Mesendoderm (in vitro differentiated cells): ENCODE results near the gene TM9SF4.
A peak's percentile ranks its signal among the peaks of the same experiment; 100 is the strongest.

ENCODE experiments used
- DNase-seq: peaks from one replicate; pipeline ENCODE4 v3.0.0; 2013
- H2AK5ac ChIP-seq: 2 replicates; pipeline ENCODE4 v1.6.1; 2013; ENCODE audit warnings: low read length, inconsistent platforms
- H2BK120ac ChIP-seq: 2 replicates; pipeline ENCODE4 v1.6.1; 2013; ENCODE audit warnings: low read depth, mild to moderate bottlenecking, low read length, moderate library complexity, mixed read lengths
- H2BK15ac ChIP-seq: replicated peaks from 2 replicates; pipeline ENCODE4 v1.6.1; 2013; ENCODE audit warnings: low read depth, mild to moderate bottlenecking, moderate library complexity
- H2BK5ac ChIP-seq: 2 replicates; pipeline ENCODE4 v1.6.1; 2013; ENCODE audit warnings: low read length, inconsistent platforms
- H3K18ac ChIP-seq: 2 replicates; pipeline ENCODE4 v1.6.1; 2013; ENCODE audit warnings: mild to moderate bottlenecking, low read length, mixed read lengths
- H3K23ac ChIP-seq: one replicate; pipeline ENCODE4 v1.6.1; 2013; ENCODE audit warnings: low read length
- H3K27ac ChIP-seq: 2 replicates; pipeline ENCODE4 v1.5.1; 2013; ENCODE audit warnings: low read depth, mild to moderate bottlenecking, inconsistent platforms, low read length, moderate library complexity
- H3K27me3 ChIP-seq: 2 replicates; pipeline ENCODE4 v1.6.1; 2013; ENCODE audit warnings: low read length, control low read depth, mild to moderate bottlenecking, inconsistent platforms; ENCODE audit not compliant: insufficient read depth, poor library complexity
- H3K36me3 ChIP-seq: 2 replicates; pipeline ENCODE4 v1.6.1; 2013; ENCODE audit warnings: low read length, inconsistent platforms; ENCODE audit not compliant: control insufficient read depth, insufficient read depth
- H3K4ac ChIP-seq: one replicate; pipeline ENCODE4 v1.6.1; 2013; ENCODE audit warnings: low read depth, mild to moderate bottlenecking, low read length, moderate library complexity
- H3K4me1 ChIP-seq: 2 replicates; pipeline ENCODE4 v1.6.1; 2013; ENCODE audit warnings: low read depth, low read length, inconsistent platforms; ENCODE audit not compliant: control insufficient read depth
- H3K4me2 ChIP-seq: 2 replicates; pipeline ENCODE4 v1.6.1; 2013; ENCODE audit warnings: low read length
- H3K4me3 ChIP-seq: 2 replicates; pipeline ENCODE4 v1.5.1; 2013; ENCODE audit warnings: mild to moderate bottlenecking, low read length
- H3K56ac ChIP-seq: one replicate; pipeline ENCODE4 v1.6.1; 2013; ENCODE audit warnings: low read length
- H3K79me1 ChIP-seq: 2 replicates; pipeline ENCODE4 v1.6.1; 2013; ENCODE audit warnings: low read length, inconsistent platforms
- H3K79me2 ChIP-seq: 2 replicates; pipeline ENCODE4 v1.6.1; 2013; ENCODE audit warnings: mild to moderate bottlenecking, low read length; ENCODE audit not compliant: control insufficient read depth, insufficient read depth
- H3K9ac ChIP-seq: 2 replicates; pipeline ENCODE4 v1.6.1; 2013; ENCODE audit warnings: low read length, inconsistent platforms
- H4K5ac ChIP-seq: one replicate; pipeline ENCODE4 v1.6.1; 2013; ENCODE audit warnings: low read length
- H4K8ac ChIP-seq: one replicate; pipeline ENCODE4 v1.6.1; 2013; ENCODE audit warnings: low read depth, mild to moderate bottlenecking, control low read depth, low read length, moderate library complexity
- WGBS: extraction: QIAGEN DNeasy Blood & Tissue Kit; methylation state at CpG from one replicate; pipeline ENCODE4 v1.1.7; 2013; ENCODE audit warnings: low lambda C conversion rate, missing lambda C conversion rate; ENCODE audit not compliant: insufficient coverage; ENCODE audit errors: extremely low coverage; 5-methylcytosine and 5-hydroxymethylcytosine counted together

Gene TM9SF4

GRCh38 chr20:32201296-32201976 lies 91.9 kb downstream of the TM9SF4 start:
- peaks cover 10% of the 10 kb centered on the region for H3K36me3 ChIP-seq
- H3K79me2 ChIP-seq, result peaks cover 46% of the 10 kb centered on the region
- H2BK120ac ChIP-seq, result no peak overlapping the region
- H3K27ac ChIP-seq, result no peak overlapping the region
- WGBS, result no CpG with 5 or more reads among the region's 4 CpGs
- H2BK15ac ChIP-seq, result no peak overlapping the region
- no peak overlapping the region for H3K18ac ChIP-seq
- no peak overlapping the region for H3K9ac ChIP-seq
- no peak overlapping the region for H2AK5ac ChIP-seq
- H3K4me3 ChIP-seq, result no peak overlapping the region
- H3K4me1 ChIP-seq, result peaks cover 4% of the 10 kb centered on the region
- no peaks in the 10 kb centered on the region for H3K27me3 ChIP-seq
- DNase-seq, result no peak
- no peak overlapping the region for H2BK5ac ChIP-seq
- no peak overlapping the region for H3K23ac ChIP-seq
- H4K8ac ChIP-seq, result no peak overlapping the region
- H3K4me2 ChIP-seq, result no peak overlapping the region
- no peak overlapping the region for H4K5ac ChIP-seq
- peaks cover 30% of the 10 kb centered on the region for H3K79me1 ChIP-seq
- no peak overlapping the region for H3K56ac ChIP-seq
- H3K4ac ChIP-seq, result no peak overlapping the region

GRCh38 chr20:32201977-32202363 lies 92.5 kb downstream of the TM9SF4 start:
- Histone ChIP-seq H3K56ac (no peak overlapping the region), H3K18ac (no peak overlapping the region), H3K36me3 (peaks cover 8% of the 10 kb centered on the region), H4K5ac (no peak overlapping the region), H3K23ac (no peak overlapping the region), H2AK5ac (no peak overlapping the region), H3K9ac (no peak overlapping the region), H2BK5ac (no peak overlapping the region), H3K79me2 (peaks cover 51% of the 10 kb centered on the region), H3K4ac (no peak overlapping the region), H2BK120ac (no peak overlapping the region), H2BK15ac (no peak overlapping the region), H3K27ac (no peak overlapping the region), H3K4me1 (peaks cover 7% of the 10 kb centered on the region), H3K4me3 (no peak overlapping the region), H3K4me2 (no peak overlapping the region), H3K27me3 (no peaks in the 10 kb centered on the region), H3K79me1 (peaks cover 33% of the 10 kb centered on the region), H4K8ac (no peak overlapping the region)
- DNase-seq, result no peak
- WGBS, result no CpG with 5 or more reads among the region's 8 CpGs

GRCh38 chr20:32203356-32204204 lies 94.1 kb downstream of the TM9SF4 start:
- Histone ChIP-seq H3K79me2 (peaks cover 62% of the 10 kb centered on the region), H3K4me1 (peaks cover 7% of the 10 kb centered on the region), H2BK15ac (no peak overlapping the region), H3K23ac (no peak overlapping the region), H3K4me2 (no peak overlapping the region), H3K18ac (no peak overlapping the region), H2BK5ac (no peak overlapping the region), H2AK5ac (no peak overlapping the region), H3K36me3 (peaks cover 7% of the 10 kb centered on the region), H3K27ac (no peak overlapping the region), H4K5ac (no peak overlapping the region), H4K8ac (no peak overlapping the region), H3K9ac (peak overlapping the region; percentile 7), H3K56ac (no peak overlapping the region), H3K79me1 (peaks cover 40% of the 10 kb centered on the region), H3K4me3 (no peak overlapping the region), H3K27me3 (no peaks in the 10 kb centered on the region), H2BK120ac (no peak overlapping the region), H3K4ac (no peak overlapping the region)
- DNase-seq, result no peak
- no CpG with 5 or more reads among the region's 11 CpGs for whole genome bisulfite sequencing

GRCh38 chr20:32204205-32205109 lies 94.9 kb downstream of the TM9SF4 start:
- H3K79me2 ChIP-seq, result peaks cover 62% of the 10 kb centered on the region
- no peak overlapping the region for H3K27ac ChIP-seq
- H2BK5ac ChIP-seq, result no peak overlapping the region
- no peak overlapping the region for H3K4me3 ChIP-seq
- H3K56ac ChIP-seq, result peak overlapping the region; percentile 11
- no peak overlapping the region for H2BK120ac ChIP-seq
- peaks cover 3% of the 10 kb centered on the region for H3K36me3 ChIP-seq
- H3K79me1 ChIP-seq, result peaks cover 36% of the 10 kb centered on the region
- peak overlapping the region; percentile 8 for H3K9ac ChIP-seq
- H3K4me2 ChIP-seq, result no peak overlapping the region
- WGBS, result no CpG with 5 or more reads among the region's 4 CpGs
- H2BK15ac ChIP-seq, result no peak overlapping the region
- no peaks in the 10 kb centered on the region for H3K27me3 ChIP-seq
- H4K8ac ChIP-seq, result no peak overlapping the region
- no peak overlapping the region for H2AK5ac ChIP-seq
- no peak for DNase-seq
- H3K23ac ChIP-seq, result no peak overlapping the region
- no peak overlapping the region for H3K18ac ChIP-seq
- peaks cover 7% of the 10 kb centered on the region for H3K4me1 ChIP-seq
- H3K4ac ChIP-seq, result no peak overlapping the region
- H4K5ac ChIP-seq, result no peak overlapping the region

- H2BK5ac ChIP-seq, result no peak overlapping the region
- H2BK120ac ChIP-seq, result no peak overlapping the region
- H3K4ac ChIP-seq, result no peak overlapping the region
- no peak overlapping the region for H3K4me2 ChIP-seq
- peak overlapping the region; percentile 1 for H3K56ac ChIP-seq
- H2BK15ac ChIP-seq, result no peak overlapping the region
- no peak overlapping the region for H3K23ac ChIP-seq
- H2AK5ac ChIP-seq, result no peak overlapping the region
- peaks cover 5% of the 10 kb centered on the region for H3K36me3 ChIP-seq
- no peaks in the 10 kb centered on the region for H3K27me3 ChIP-seq
- peaks cover 35% of the 10 kb centered on the region for H3K79me1 ChIP-seq
- peaks cover 62% of the 10 kb centered on the region for H3K79me2 ChIP-seq
- WGBS, result no CpG with 5 or more reads among the region's 5 CpGs
- no peak overlapping the region for H4K8ac ChIP-seq
- H3K9ac ChIP-seq, result peak overlapping the region; percentile 22
- no peak overlapping the region for H4K5ac ChIP-seq
- no peak overlapping the region for H3K27ac ChIP-seq
- H3K18ac ChIP-seq, result no peak overlapping the region
- DNase-seq, result no peak
- H3K4me1 ChIP-seq, result peaks cover 7% of the 10 kb centered on the region
- H3K4me3 ChIP-seq, result no peak overlapping the region
Observed at GRCh38 chr20:32205110-32205842, 95.8 kb downstream of the TM9SF4 start.
